GM13977 (cell line): ENCODE data around the gene GNB1L.

Experiments used
- DNase-seq: peaks from one replicate; pipeline ENCODE4 v3.0.0; 2012; ENCODE audit warnings: low spot score
- in situ Hi-C: fragments of 300-500 bp; cut with MboI; formaldehyde crosslinking; loops from one replicate; pipeline ENCODE4 v1.12.0; 2022; ENCODE audit warnings: low sequenced_read_pairs, low pct_unique_long_range_greater_than_20kb, mixed read lengths, inconsistent platforms; ENCODE audit not compliant: unreplicated experiment
- TF ChIP-seq, protein P1 (sequence below): IDR thresholded peaks from 2 replicates; pipeline ENCODE4 v1.5.1; 2012; ENCODE audit warnings: mild to moderate bottlenecking, control low read depth; ENCODE audit not compliant: insufficient read depth; ENCODE audit errors: extremely low read depth, missing control alignments

GNB1L gene

DNA sequence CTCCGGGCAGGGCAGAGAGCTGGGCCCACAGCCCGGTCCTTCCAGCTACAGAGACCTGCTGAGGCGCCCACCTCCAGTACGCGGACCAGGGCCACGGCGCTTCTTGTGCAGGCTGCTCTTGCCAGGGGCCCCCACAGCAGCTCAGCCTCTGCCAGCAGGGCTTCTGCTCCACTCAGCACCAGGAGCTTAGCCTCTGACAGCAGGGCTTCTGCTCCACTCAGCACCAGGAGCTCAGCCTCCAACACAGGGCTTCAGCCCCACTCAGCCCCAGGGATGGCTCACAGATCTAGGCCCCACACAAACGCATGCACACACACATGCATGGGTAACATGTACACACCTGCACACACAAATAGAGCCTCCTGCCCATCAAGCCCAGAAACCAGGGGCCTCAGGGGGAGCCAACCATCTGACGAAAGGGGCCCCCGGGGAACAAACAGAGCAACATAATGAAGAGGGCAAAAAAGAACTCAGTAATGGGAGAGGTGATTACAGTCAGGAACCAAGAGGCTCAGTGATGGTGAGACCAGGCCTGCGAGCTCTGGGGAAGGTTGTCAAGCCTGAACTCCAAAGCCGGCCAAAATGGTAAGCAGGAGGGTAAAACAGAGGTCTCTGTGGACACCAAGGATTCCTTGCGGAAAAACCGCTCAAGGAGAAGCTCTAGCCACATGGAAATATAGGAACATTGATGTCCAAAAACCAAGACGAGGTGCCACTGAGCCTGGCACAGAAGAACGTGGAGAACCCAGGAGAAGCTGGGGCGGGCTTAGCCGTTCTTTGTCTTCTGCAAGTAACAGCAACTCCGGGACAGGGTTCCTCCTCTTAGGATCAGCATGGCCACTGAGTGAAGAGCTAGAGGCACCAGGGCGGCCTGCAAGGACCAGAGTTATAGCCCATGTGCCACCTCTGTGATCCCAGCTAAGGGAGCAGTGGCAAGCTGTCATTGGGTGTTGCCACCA is 46.5 kb downstream of the GNB1L start:
- DNase-seq: no peak
- in situ Hi-C loops: loop anchor here (10.0 kb wide), 1 partner anchor 87 kb away; no protein-coding TSS in a partner anchor

DNA sequence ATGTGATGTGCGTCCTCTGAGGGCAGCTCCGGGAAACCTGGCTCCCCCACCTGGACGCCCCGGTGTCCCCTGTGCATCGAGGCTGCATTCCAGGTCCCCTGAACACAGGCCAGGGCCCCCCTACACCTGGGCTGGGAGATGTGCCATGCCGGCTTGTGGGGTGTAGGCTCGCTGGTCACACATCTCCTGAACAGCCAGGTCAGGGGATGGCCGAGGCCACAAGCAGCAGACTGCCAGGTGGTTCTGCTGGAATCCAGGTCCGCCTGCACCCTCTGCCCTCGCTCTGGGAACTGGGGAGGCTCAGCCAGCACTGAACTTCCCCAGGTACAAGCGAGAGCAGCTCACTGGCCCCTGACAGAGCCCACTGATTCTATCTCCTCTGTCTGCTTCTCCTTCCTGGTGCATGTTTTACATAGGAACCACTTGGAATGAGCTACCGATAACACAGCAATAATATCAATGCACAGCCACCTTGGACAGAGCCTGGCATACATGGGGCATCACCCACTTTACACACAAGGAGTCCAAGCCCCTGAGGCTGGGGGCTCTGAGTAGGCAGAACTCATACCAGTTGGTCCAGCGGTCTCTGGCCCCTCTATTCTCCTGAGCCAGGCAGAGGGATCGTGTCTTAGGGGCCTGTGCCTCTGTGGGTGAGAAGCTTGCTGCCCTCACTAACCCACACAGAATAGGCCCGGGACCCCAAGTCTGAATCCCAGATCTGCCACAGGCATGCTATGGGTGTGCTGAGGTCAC is 47.3 kb downstream of the GNB1L start:
- TF ChIP-seq, protein P1, sequence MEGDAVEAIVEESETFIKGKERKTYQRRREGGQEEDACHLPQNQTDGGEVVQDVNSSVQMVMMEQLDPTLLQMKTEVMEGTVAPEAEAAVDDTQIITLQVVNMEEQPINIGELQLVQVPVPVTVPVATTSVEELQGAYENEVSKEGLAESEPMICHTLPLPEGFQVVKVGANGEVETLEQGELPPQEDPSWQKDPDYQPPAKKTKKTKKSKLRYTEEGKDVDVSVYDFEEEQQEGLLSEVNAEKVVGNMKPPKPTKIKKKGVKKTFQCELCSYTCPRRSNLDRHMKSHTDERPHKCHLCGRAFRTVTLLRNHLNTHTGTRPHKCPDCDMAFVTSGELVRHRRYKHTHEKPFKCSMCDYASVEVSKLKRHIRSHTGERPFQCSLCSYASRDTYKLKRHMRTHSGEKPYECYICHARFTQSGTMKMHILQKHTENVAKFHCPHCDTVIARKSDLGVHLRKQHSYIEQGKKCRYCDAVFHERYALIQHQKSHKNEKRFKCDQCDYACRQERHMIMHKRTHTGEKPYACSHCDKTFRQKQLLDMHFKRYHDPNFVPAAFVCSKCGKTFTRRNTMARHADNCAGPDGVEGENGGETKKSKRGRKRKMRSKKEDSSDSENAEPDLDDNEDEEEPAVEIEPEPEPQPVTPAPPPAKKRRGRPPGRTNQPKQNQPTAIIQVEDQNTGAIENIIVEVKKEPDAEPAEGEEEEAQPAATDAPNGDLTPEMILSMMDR: no peak
- in situ Hi-C loops: loop anchor here (10.0 kb wide), 1 partner anchor 87 kb away; no protein-coding TSS in a partner anchor
- no peak for DNase-seq

More for the DNA sequence above, 46.5 kb downstream of the GNB1L start:
- TF ChIP-seq, protein P1: no peak

DNA sequence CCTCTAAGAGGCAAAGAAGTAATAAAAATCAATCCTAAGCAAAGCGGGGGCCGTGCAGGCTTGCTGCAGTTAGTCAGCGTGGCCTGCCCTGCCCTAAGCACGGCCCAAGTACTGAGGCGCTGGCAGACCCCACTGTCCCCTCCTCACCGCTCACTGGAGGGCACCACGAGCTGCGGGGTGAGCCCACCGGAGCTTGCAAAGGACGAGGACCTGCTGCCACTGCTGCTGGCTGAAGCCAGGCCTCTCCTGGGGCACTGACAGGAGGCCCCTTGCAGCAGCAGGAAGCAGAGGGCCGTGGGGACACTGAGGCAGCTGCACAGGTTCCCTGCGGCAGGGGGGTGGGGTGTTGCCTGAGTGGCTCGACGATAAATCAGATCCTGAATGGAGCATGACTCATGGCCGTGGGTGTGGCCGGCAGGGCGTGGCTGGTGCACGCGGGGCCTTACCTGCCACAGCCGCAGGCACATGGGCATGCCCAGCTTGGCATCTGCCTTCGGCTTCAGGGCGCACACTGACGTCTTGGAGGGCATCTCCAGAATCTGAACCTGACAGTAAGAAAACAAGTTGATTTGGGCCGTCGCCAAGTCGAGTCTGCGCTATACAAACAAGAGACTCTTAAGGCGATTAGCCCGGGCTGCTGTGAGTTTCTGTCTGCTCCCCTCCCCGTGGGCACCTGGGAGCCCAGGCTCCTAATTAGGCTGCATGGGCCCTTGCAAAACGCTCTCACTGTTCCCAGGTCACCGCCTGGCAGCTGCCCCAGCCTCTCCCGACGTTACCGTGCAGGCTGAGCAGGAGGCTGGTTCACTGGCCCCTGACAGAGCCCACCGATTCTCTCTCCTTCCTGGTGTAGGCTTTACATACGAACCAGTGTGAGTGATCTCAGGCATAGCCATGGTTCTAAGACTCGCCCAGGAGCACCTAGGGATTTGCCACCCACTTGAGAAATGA is 48.2 kb downstream of the GNB1L start:
- in situ Hi-C loops: loop anchor here (10.0 kb wide), 1 partner anchor 88 kb away; no protein-coding TSS in a partner anchor
- no peak for DNase-seq
- TF ChIP-seq, protein P1: no peak

DNA sequence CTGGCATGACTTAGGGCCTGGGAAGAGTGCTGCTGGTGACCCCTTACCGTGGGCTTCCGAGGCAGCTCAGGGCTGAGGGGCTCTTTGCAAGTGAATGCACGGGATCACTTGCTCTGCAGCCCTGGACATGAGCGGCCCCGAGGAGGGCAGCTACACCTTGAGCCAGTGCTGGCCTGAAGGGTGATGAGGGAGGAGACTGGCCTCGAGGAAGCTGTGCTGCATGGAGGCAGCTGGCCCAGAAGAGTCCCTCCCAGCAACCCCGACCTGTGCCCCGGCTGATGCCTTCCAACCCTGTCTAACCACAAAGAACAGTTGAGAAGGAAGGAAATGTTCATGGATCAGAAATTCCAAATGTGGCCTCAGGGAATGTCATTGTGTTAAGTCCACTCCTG is 48.9 kb downstream of the GNB1L start:
- TF ChIP-seq, protein P1: no peak
- in situ Hi-C loops: loop anchor here (10.0 kb wide), 1 partner anchor 89 kb away; no protein-coding TSS in a partner anchor
- DNase-seq: no peak

DNA sequence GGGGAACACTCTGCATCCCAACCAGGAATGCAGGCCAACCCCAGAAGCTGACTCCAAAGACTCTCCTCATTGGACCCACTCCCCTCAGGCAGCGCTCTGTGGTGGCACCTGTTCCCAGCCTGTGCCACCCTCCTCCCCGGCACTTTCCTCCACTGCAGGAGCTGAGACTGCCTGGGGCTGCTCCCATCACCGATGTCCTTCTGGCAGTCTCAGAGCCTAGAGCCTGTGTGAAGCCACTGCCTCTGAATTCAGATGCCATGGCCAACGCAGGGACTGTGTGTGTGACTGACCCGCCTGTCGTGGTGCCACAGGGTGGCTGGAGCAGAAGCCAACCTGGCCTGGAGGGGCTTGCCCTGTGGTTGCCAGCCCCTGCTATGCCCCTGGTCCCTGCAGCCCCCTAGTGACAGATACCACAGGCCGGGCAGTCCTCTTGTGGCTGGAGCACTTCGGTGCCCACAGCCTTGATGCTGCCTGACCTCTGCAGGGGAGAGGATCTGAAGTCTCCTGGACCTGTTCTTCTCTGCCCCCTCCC is 50.9 kb downstream of the GNB1L start:
- in situ Hi-C loops: loop anchor here (10.0 kb wide), 1 partner anchor 91 kb away; no protein-coding TSS in a partner anchor
- TF ChIP-seq, protein P1: no peak
- DNase-seq: no peak
